Stimulated activated CD8-positive, alpha-beta memory T cell treated with anti-CD3 and anti-CD28 coated beads, Interleukin-4, amount 100 ng/mL, for 48 hours (primary cell): ENCODE data around the gene KASH5.

Source experiments
- DNase-seq: peaks from one replicate; pipeline ENCODE4 v3.0.0-alpha.2; 2020

The KASH5 gene

GRCh38 chr19:49461656-49462055 is 73.6 kb downstream of the KASH5 start:
- no peak for DNase-seq

DNA sequence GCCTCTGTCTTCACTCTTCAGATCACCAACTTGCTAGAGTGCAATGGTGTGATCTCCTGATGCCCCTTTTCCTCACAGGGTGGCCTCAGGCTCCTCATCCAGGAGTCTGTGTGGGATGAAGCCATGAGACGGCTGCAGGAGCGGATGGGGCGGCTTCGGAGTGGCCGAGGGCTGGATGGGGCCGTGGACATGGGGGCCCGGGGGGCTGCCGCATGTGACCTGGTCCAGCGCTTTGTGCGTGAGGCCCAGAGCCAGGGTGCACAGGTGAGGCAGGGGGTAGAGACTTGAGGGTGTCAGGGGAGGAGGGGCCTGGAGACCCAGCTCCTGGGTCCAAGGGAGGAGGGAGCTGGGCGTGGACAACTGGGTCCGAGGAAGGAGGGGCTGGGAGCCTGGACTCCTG is 74.4 kb downstream of the KASH5 start:
- no peak for DNase-seq

- DNase-seq: no peak
Observed at GRCh38 chr19:49463960-49464740, 76.1 kb downstream of the KASH5 start.

DNA sequence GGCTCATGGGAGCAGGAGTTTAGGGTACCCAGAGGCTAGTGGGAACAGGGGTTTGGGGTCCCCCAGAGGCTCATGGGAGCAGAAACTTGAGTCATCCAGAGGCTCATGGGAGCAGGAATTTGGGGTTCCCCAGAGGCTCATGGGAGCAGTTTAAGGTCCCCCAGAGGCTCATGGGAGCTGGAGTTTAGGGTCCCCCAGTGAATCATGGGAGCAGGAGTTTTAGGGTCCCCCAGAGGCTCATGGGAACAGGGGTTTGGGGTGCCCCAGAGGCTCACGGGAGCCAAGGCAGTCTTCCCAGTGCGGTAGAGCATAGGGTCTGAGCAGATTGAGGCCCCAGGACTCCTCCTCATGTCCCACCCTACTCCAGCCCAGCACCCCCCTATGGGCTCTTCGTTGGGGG is 77.3 kb downstream of the KASH5 start:
- DNase-seq: no peak
